AG09309 (cell line): ENCODE results near the gene WASHC4.

Experiments
- DNase-seq: peaks from one replicate; pipeline ENCODE4 v3.0.0-alpha.2; 2010; ENCODE audit warnings: low read depth
- H3K4me3 ChIP-seq: 2 replicates; pipeline ENCODE4 v1.5.1; 2011; ENCODE audit warnings: mild to moderate bottlenecking, low read depth, low read length, moderate library complexity; ENCODE audit not compliant: control insufficient read depth
- CTCF ChIP-seq: IDR thresholded peaks from 2 replicates; pipeline ENCODE4 v1.5.1; 2011; ENCODE audit warnings: mild to moderate bottlenecking, low read depth, low read length, inconsistent platforms; ENCODE audit not compliant: insufficient read depth, control insufficient read depth; ENCODE audit errors: missing control alignments

The WASHC4 gene

GRCh38 chr12:105106621-105107020 is 910 bp upstream of the WASHC4 start:
- H3K4me3 ChIP-seq = no peak overlapping the region; the same call in 1 of the 2 replicates
- TF ChIP-seq CTCF = no peak
- no peak for DNase-seq

GRCh38 chr12:105107171-105107493 is 399 bp upstream of the WASHC4 start:
- no peak for TF ChIP-seq CTCF
- DNase-seq = no peak
- H3K4me3 ChIP-seq = peak overlapping the region; percentile 99

- no peak for DNase-seq
- no peak for TF ChIP-seq CTCF
- H3K4me3 ChIP-seq = peak overlapping the region; percentile 39
Observed at GRCh38 chr12:105109465-105110212, 2.1 kb downstream of the WASHC4 start.

- H3K4me3 ChIP-seq = no peak overlapping the region; the same call in 1 of the 2 replicates
- no peak for TF ChIP-seq CTCF
- DNase-seq = no peak
Observed at GRCh38 chr12:105110851-105111250, 3.3 kb downstream of the WASHC4 start.

GRCh38 chr12:105113094-105113493 is 5.6 kb downstream of the WASHC4 start:
- no peak for DNase-seq
- TF ChIP-seq CTCF = no peak
- no peak overlapping the region for H3K4me3 ChIP-seq

GRCh38 chr12:105116969-105117368 is 9.4 kb downstream of the WASHC4 start:
- no peak for TF ChIP-seq CTCF
- DNase-seq = no peak
- no peak overlapping the region for H3K4me3 ChIP-seq

- TF ChIP-seq CTCF = no peak
- H3K4me3 ChIP-seq = no peak overlapping the region
Observed at GRCh38 chr12:105120551-105120950, 13.0 kb downstream of the WASHC4 start.

More at GRCh38 chr12:105120551-105120950, 13.0 kb downstream of the WASHC4 start:
- no peak for DNase-seq
